ENCODE results near the gene PPM1K.

GRCh38 chr4:88308587-88308986, 24.2 kb upstream of the PPM1K start:
- TF ChIP-seq CTCF (IDR thresholded peaks at IDR 0.05), result no peak
- TF ChIP-seq POLR2A (IDR thresholded peaks at IDR 0.05), result no peak
